Activated CD4-positive, CD25-positive, alpha-beta regulatory T cell (primary cell): ENCODE data around the gene SPTSSA.
"Not testable (repeated sequence)": the region's sequence is repeated elsewhere in the genome, so short reads cannot be mapped to it uniquely, and the experiment has no call there.

Source experiments
- DNase-seq, 4 experiments: peaks; one replicate each; lab custom pipeline; 2025; lab: John Stamatoyannopoulos, UW

Gene SPTSSA

GRCh38 chr14:34462132-34462893 is at the start of gene SPTSSA:
Gene SPTSSA (minus strand): TSS chr14:34462240. CDS start chr14:34462207, 33 bp downstream.
- peak; percentile 73 to 81 (median 78) for DNase-seq

GRCh38 chr14:34507884-34508283 is 45.8 kb upstream of the SPTSSA start:
- DNase-seq, result no peak

GRCh38 chr14:34507459-34507858 is 45.4 kb upstream of the SPTSSA start:
- no peak for DNase-seq

GRCh38 chr14:34505124-34505491 is 43.1 kb upstream of the SPTSSA start:
- DNase-seq, result not testable (repeated sequence)

- not testable (repeated sequence) for DNase-seq
Measured at GRCh38 chr14:34504027-34504426, 42.0 kb upstream of the SPTSSA start.

- no peak for DNase-seq
Measured at GRCh38 chr14:34502545-34503225, 40.6 kb upstream of the SPTSSA start.

GRCh38 chr14:34502001-34502400 is 40.0 kb upstream of the SPTSSA start:
- DNase-seq, result no peak

GRCh38 chr14:34501004-34501580 is 39.1 kb upstream of the SPTSSA start:
- no peak for DNase-seq

- no peak for DNase-seq
Measured at GRCh38 chr14:34498684-34499412, 36.8 kb upstream of the SPTSSA start.

GRCh38 chr14:34496679-34497513 is 34.9 kb upstream of the SPTSSA start:
- no peak for DNase-seq

GRCh38 chr14:34496007-34496678 is 34.1 kb upstream of the SPTSSA start:
- DNase-seq, result no peak

GRCh38 chr14:34489324-34489723 is 27.3 kb upstream of the SPTSSA start:
- no peak for DNase-seq

- DNase-seq, result no peak
Measured at GRCh38 chr14:34488528-34488927, 26.5 kb upstream of the SPTSSA start.

- DNase-seq, result no peak
Measured at GRCh38 chr14:34484726-34485125, 22.7 kb upstream of the SPTSSA start.

GRCh38 chr14:34482463-34482862 is 20.4 kb upstream of the SPTSSA start:
- DNase-seq, result no peak

- no peak for DNase-seq
Measured at GRCh38 chr14:34479694-34480093, 17.7 kb upstream of the SPTSSA start.

- DNase-seq, result no peak
Measured at GRCh38 chr14:34478261-34478660, 16.2 kb upstream of the SPTSSA start.

GRCh38 chr14:34476036-34476435 is 14.0 kb upstream of the SPTSSA start:
- not testable (repeated sequence) for DNase-seq

GRCh38 chr14:34475163-34475562 is 13.1 kb upstream of the SPTSSA start:
- DNase-seq, result no peak

GRCh38 chr14:34474187-34474679 is 12.2 kb upstream of the SPTSSA start:
- no peak for DNase-seq
